ENCODE results near the gene ASCL2. TPM values are rescaled to one million over a fixed set of nuclear protein-coding genes. Genes with fewer than 3 reads are reported as not detected.

ASCL2 gene
- total RNA-seq, 1 experiment from 2014 or later = 0.35 TPM

- H3K4me2 ChIP-seq (ENCODE audit: insufficient read depth, insufficient read length, low read length) = no peak overlapping the region
- H3K27ac ChIP-seq (ENCODE audit: insufficient read length, low read depth, low read length) = no peak overlapping the region
- H3K9me3 Mint-ChIP-seq = peaks cover 10 to 13% of the 10 kb centered on the region in 2 experiments
- no peaks in the 10 kb centered on the region for H3K79me2 ChIP-seq (ENCODE audit: insufficient read depth, low read length)
- H4K91ac ChIP-seq (ENCODE audit: insufficient read length, low read depth, low read length) = no peak overlapping the region
- no peak for TF ChIP-seq CTCF (conservative IDR thresholded peaks at IDR 0.05)
- no peak overlapping the region for H3K23ac ChIP-seq (ENCODE audit: insufficient read length, low read depth, low read length)
- no peak overlapping the region for H3K4me3 Mint-ChIP-seq
- no peak overlapping the region for H3K4ac ChIP-seq (ENCODE audit: low read depth, low read length)
- no peaks in the 10 kb centered on the region for H3K9me3 ChIP-seq (ENCODE audit: control insufficient read depth, low read depth, low read length)
- H3K27ac Mint-ChIP-seq = no peak overlapping the region
- H3K56ac ChIP-seq (ENCODE audit: insufficient read length, low read depth, low read length) = no peak overlapping the region
- no peak overlapping the region for H2AK5ac ChIP-seq (ENCODE audit: insufficient read length, low read length)
- no peaks in the 10 kb centered on the region for H4K20me1 ChIP-seq (ENCODE audit: control insufficient read depth, insufficient read depth, insufficient read length)
- H2AFZ ChIP-seq (ENCODE audit: low read length) = no peak overlapping the region
- no peak for DNase-seq
- H4K5ac ChIP-seq (ENCODE audit: insufficient read length, low read depth, low read length) = no peak overlapping the region
- H3K18ac ChIP-seq (ENCODE audit: insufficient read length, low read depth, low read length) = no peak overlapping the region
- peaks cover 0 to 9% (median 2%) of the 10 kb centered on the region in 3 experiments; a peak in 4 of 7 replicates for H3K36me3 Mint-ChIP-seq (ENCODE audit: insufficient read depth in 1 of 3, low read depth in 3 of 3)
- H3T11ph ChIP-seq (ENCODE audit: low read length) = no peak overlapping the region
- no CpG with 5 or more reads among the region's 3 CpGs for WGBS (ENCODE audit: extremely low coverage, insufficient read length, low lambda C conversion rate)
- no peak overlapping the region for H2BK20ac ChIP-seq (ENCODE audit: low read depth, low read length, poor library complexity, severe bottlenecking)
- no peak overlapping the region for H2BK15ac ChIP-seq (ENCODE audit: low read depth, low read length)
- no peak overlapping the region for H2BK12ac ChIP-seq (ENCODE audit: insufficient read length, low read depth, low read length)
- H3K23me2 ChIP-seq (ENCODE audit: insufficient read length, low read depth, low read length, poor library complexity, severe bottlenecking) = no peaks in the 10 kb centered on the region
- no peaks in the 10 kb centered on the region; the same call in 1 of the 2 replicates for H3K4me1 ChIP-seq (ENCODE audit: insufficient read depth, low read length)
- no peak overlapping the region for H4K8ac ChIP-seq (replicated peaks; ENCODE audit: insufficient read length, low read depth, low read length)
- H3K27me3 ChIP-seq (ENCODE audit: insufficient read depth, low read length) = peaks cover 1% of the 10 kb centered on the region; the same call in 1 of the 2 replicates
- H2BK5ac ChIP-seq (ENCODE audit: insufficient read length, low read length) = no peak overlapping the region
- H3K79me1 ChIP-seq (ENCODE audit: insufficient read depth, low read depth, low read length, poor library complexity, severe bottlenecking) = no peaks in the 10 kb centered on the region
- no peak overlapping the region for H2BK120ac ChIP-seq (ENCODE audit: low read depth, low read length, poor library complexity, severe bottlenecking)
- H3K14ac ChIP-seq (ENCODE audit: insufficient read depth, low read length) = no peak overlapping the region
- no peak overlapping the region for H3K9ac ChIP-seq (ENCODE audit: extremely low read depth, insufficient read length, low read length)
- peaks cover 65% of the 10 kb centered on the region for H3K27me3 Mint-ChIP-seq (ENCODE audit: low read depth)
- H3K4me1 Mint-ChIP-seq = peaks cover 20 to 23% of the 10 kb centered on the region in 2 experiments
Measured at GRCh38 chr11:2220173-2220771, 50.1 kb downstream of the ASCL2 start.

Measured in H9 (cell line).